KOPT-K1 (cell line): ENCODE data around the gene RAB11FIP3.

ENCODE experiments used
- H3K27ac ChIP-seq: fragments of 200-600 bp; sonication (generic); 2 replicates; pipeline ENCODE4 v1.5.1; 2016; ENCODE audit warnings: antibody characterized with exemption, mild to moderate bottlenecking, low read depth, low read length; ENCODE audit not compliant: poor library complexity, severe bottlenecking
- H3K36me3 ChIP-seq: fragments of 200-600 bp; sonication (generic); 2 replicates; pipeline ENCODE4 v1.5.1; 2017; ENCODE audit warnings: antibody characterized with exemption, mild to moderate bottlenecking, low read length, moderate library complexity; ENCODE audit not compliant: insufficient read depth
- H3K9me3 ChIP-seq: fragments of 200-600 bp; sonication (generic); 2 replicates; pipeline ENCODE4 v1.5.1; 2017; ENCODE audit warnings: antibody characterized with exemption, low read length, mild to moderate bottlenecking; ENCODE audit not compliant: insufficient read depth, poor library complexity, severe bottlenecking

The RAB11FIP3 gene

GRCh38 chr16:426115-426905 lies 861 bp downstream of the RAB11FIP3 start:
- Histone ChIP-seq H3K27ac (peak overlapping the region; percentile 49), H3K36me3 (0 out of 2 replicates have a peak, but pooled peaks cover 4% of the 10 kb centered on the region), H3K9me3 (no peaks in the 10 kb centered on the region)

- Histone ChIP-seq H3K9me3 (no peaks in the 10 kb centered on the region), H3K36me3 (0 out of 2 replicates have a peak, but pooled peaks cover 4% of the 10 kb centered on the region), H3K27ac (no peak overlapping the region)
These were observed 1.4 kb downstream of the RAB11FIP3 start for GRCh38 chr16:426906-427249.

- H3K36me3 ChIP-seq: 0 out of 2 replicates have a peak, but pooled peaks cover 4% of the 10 kb centered on the region
- no peaks in the 10 kb centered on the region for H3K9me3 ChIP-seq
- no peak overlapping the region for H3K27ac ChIP-seq
These were observed 1.8 kb downstream of the RAB11FIP3 start for GRCh38 chr16:427250-427649.

- H3K36me3 ChIP-seq: peaks cover 23% of the 10 kb centered on the region; the same call in 1 of the 2 replicates
- H3K9me3 ChIP-seq: no peaks in the 10 kb centered on the region
- no peak overlapping the region for H3K27ac ChIP-seq
These were observed 5.5 kb downstream of the RAB11FIP3 start for GRCh38 chr16:430904-431303.

- Histone ChIP-seq H3K27ac (no peak overlapping the region), H3K36me3 (peaks cover 12% of the 10 kb centered on the region; the same call in 1 of the 2 replicates), H3K9me3 (no peaks in the 10 kb centered on the region)
These were observed 15.2 kb downstream of the RAB11FIP3 start for GRCh38 chr16:440627-441026.

GRCh38 chr16:441447-441846 lies 16.0 kb downstream of the RAB11FIP3 start:
- Histone ChIP-seq H3K9me3 (no peaks in the 10 kb centered on the region), H3K27ac (no peak overlapping the region), H3K36me3 (peaks cover 12% of the 10 kb centered on the region; the same call in 1 of the 2 replicates)

- Histone ChIP-seq H3K36me3 (peaks cover 12% of the 10 kb centered on the region; the same call in 1 of the 2 replicates), H3K27ac (no peak overlapping the region), H3K9me3 (no peaks in the 10 kb centered on the region)
These were observed 17.5 kb downstream of the RAB11FIP3 start for GRCh38 chr16:442976-443375.

- peaks cover 12% of the 10 kb centered on the region; the same call in 1 of the 2 replicates for H3K36me3 ChIP-seq
- no peaks in the 10 kb centered on the region for H3K9me3 ChIP-seq
- no peak overlapping the region for H3K27ac ChIP-seq
These were observed 18.6 kb downstream of the RAB11FIP3 start for GRCh38 chr16:444027-444426.

GRCh38 chr16:445566-445965 lies 20.1 kb downstream of the RAB11FIP3 start:
- Histone ChIP-seq H3K27ac (no peak overlapping the region), H3K9me3 (no peaks in the 10 kb centered on the region), H3K36me3 (peaks cover 12% of the 10 kb centered on the region; the same call in 1 of the 2 replicates)

GRCh38 chr16:450385-450784 lies 24.9 kb downstream of the RAB11FIP3 start:
- Histone ChIP-seq H3K27ac (no peak overlapping the region), H3K9me3 (no peaks in the 10 kb centered on the region), H3K36me3 (no peaks in the 10 kb centered on the region)

GRCh38 chr16:450785-451512 lies 25.5 kb downstream of the RAB11FIP3 start:
- Histone ChIP-seq H3K9me3 (no peaks in the 10 kb centered on the region), H3K27ac (no peak overlapping the region), H3K36me3 (no peaks in the 10 kb centered on the region)

GRCh38 chr16:454397-454940 lies 29.0 kb downstream of the RAB11FIP3 start:
- Histone ChIP-seq H3K9me3 (no peaks in the 10 kb centered on the region), H3K36me3 (no peaks in the 10 kb centered on the region), H3K27ac (no peak overlapping the region)

GRCh38 chr16:455453-455852 lies 30.0 kb downstream of the RAB11FIP3 start:
- no peaks in the 10 kb centered on the region for H3K9me3 ChIP-seq
- no peak overlapping the region for H3K27ac ChIP-seq
- H3K36me3 ChIP-seq: no peaks in the 10 kb centered on the region

- no peak overlapping the region for H3K27ac ChIP-seq
- no peaks in the 10 kb centered on the region for H3K9me3 ChIP-seq
- H3K36me3 ChIP-seq: no peaks in the 10 kb centered on the region; the same call in 1 of the 2 replicates
These were observed 31.5 kb downstream of the RAB11FIP3 start for GRCh38 chr16:456891-457483.
